HK-2 (cell line): ENCODE results near the gene CABP7.

Source experiments
- DNase-seq: peaks from one replicate; pipeline ENCODE4 v3.0.0-alpha.2; 2018; ENCODE audit not compliant: unreplicated experiment

CABP7 gene

DNA sequence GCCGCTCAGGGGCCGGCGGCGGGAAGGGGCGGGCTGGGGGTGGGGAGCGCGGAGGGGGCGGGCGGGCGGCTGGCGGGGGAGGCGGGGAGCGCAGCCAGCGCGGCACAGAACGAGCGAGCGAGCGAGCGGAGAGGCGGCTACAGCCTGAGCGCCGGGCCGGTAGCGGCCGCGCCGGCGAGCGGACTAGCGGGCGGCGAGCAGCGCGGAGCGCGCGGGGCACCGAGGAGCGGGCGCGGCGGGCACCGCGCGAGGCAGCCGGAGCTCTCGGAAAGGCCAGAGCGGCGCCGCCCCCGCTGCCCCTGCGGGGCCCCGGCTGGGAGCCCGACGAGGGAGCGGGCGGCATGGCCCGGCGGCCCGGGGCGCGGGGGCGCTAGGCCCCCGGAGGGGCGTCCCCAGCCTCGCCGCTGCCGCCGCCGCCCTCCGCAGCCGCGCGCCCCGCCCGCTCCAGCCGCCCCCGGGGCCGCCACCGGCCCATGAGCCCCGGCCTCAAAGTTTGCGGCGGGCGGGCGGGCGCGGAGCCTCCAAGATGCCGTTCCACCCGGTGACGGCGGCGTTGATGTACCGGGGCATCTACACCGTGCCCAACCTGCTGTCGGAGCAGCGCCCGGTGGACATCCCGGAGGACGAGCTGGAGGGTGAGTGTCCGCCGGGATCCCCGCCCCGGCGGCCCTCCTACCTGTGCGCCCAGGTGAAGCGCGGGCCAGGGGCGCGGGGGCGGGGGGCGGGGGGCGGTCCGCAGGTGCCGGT is at the start of gene CABP7:
Gene CABP7, plus strand, starts transcription at position 105 of the 747 bp plus-strand sequence. Its CDS starts 422 bp downstream, at position 527.
- no peak for DNase-seq

DNA sequence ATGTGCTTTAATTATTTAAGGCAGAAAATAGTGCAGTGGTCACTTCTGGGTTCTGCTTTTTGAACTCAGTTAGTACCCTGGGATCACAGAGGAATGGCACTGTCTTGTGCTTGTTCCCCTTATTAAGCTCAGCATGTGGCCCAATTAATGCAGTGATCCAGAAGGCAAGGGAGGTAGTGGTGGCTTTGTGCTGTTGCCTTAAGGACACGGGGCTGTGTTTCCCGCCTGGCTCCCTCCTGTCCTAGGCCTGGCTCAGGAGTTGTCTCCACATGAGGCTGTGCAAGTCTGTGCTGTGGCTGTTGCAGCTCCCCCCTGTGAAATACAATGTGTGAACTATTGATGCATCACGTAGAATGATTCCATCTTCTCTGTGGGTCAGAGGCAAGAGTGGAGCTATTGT is 49.2 kb upstream of the CABP7 start:
- no peak for DNase-seq

DNA sequence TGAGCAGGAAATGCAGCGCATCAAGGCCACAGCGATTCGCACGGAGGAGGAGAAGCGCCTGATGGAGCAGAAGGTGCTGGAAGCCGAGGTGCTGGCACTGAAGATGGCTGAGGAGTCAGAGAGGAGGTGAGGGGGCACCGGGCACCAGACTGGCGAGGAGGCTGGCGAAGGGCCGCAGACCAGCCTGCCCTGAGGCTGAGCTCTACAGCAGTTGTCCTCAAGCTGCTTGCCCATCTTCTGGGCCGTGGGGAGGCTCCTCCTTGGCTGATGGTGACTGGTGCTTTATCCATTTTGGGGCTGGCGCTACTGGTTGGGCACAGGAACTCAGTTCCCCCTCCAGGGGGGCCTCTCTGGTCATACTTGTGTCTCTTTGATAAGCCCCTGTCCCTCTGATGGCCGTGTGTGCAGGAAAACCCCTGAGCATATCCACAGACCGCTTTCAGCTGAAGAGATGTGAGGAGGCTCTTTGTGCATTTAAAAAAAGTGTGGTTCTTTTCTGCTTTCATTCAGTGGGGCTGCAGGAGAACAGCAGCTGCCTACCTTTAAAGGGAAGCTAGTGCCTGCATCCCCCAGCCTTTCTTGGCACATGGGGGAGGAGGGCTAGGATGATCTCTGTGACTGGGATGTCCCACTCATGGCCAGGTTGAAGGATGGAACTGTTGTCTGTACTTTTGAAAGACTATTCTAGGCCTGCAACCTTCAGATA is 46.3 kb upstream of the CABP7 start:
- DNase-seq = no peak

DNA sequence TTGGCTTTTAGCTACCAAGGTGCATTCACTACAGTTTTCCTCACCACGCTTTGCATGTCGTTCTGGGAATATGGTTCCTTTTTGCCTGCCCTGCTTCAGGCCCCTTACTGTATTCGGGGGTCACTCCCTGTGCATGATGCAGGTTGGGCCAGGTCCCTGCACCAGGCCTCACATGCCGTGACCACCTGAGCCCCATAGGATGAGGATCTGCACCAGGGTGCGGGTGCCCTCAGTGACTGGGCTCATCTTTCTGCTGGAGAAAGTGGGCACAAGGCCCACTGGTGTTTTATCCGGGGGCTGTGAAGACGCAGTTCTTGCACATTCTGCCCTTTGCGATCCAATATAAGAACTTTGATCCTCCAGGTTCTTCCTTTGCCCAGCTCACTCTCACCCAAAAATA is 45.7 kb upstream of the CABP7 start:
- DNase-seq = no peak

DNA sequence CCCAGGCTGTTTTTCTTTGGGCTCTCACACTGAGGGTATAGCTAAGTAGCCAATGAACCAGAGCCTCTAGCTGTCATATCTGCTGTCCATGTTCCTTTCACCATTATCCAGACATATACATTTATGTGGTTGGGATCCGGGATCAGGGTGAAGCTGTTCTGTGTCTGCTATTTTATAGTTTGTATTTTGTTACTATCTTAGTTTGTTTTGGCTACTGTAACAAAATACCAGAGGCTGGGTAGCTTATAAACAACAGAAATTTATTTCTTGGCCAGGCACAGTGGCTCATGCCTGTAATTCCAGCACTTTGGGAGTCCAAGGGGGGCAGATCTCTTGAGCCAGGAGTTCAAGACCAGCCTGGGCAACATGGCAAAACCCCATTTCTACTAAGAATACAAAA is 40.5 kb upstream of the CABP7 start:
- DNase-seq = no peak

DNA sequence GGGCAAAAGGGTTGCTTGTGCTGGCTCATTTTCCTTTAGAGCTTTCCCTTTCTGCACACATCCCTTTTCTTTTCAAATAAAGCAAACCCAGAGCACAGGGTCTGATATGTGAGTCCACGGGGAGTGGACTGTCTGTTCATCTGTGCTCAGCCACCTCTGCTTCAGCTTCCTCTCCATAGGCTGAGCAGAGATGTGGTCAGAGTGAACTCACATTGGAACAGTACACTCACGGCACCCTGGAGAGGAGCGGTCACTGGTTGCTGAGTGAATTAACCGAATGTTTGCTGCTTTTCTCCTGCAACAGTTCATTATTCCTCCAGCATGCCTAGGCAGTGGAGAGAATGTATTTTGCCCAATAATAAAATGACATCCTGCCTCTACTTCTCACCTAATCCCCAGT is 36.3 kb upstream of the CABP7 start:
- DNase-seq = no peak

DNA sequence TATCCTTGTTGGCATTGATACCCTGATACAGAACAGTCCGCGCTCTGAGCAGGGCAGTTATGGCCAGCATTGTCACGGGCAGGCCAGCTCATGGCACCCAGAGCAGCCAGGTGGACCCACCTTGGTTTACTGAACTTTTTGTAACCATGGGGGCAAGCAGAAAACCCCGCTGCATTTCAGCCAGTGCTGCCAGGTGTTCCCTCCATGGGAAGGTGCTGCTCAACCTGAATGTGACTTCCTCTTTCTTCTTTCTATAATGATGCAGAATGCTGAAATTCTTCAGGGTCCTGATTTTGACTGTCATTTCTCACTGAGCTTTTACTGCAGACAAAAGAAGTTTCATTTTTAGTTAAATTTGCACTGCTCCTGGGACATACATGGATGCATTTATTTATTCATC is 35.6 kb upstream of the CABP7 start:
- no peak for DNase-seq

DNA sequence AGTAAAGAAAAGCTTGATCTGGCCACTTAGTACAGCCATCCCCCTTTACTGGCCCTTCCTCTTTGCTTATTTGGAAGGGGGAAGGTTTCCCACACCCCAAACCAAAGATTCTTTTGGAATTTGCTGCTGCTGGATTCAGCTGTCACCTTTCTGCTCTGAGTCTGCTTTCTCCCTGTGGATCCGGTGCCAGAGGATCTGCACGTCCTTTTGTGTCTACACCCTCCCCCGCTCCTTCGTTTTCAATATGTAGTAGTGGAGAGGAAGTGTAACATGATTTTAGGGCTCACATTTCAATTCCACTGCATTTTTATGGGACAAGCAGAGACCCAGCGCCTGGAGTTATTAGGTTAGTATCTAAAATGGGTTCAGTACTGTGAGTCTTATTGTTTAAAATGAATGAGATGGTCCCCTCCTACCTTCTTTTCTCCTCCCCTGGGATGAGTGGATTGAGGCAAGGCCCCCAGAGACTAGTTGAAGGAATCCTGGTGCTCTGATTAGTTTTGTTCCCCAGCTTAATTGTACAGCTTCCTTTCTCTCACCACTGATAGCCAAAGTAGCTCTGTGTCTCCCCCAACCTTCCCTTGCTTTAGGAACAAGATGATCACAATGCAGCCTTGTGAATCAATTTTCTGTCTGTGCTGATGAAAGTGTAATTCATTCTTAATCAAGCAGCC is 30.5 kb upstream of the CABP7 start:
- DNase-seq = no peak

DNA sequence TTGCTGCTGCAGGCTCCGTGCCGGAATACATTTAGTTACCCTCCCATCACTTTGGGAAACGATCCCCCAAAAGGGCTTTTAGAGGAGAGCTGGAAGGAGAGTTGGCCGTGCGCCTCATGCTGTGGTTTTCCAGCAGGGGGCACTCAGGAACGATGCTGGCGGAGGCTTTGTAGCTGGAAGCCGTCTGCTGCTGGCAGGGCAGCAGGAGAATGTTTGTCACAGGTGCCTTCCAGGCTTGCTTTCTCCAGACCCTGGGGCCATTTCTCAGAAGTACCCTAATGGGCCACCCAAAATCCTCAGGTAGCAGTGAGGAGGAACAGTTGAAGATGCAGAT is 30.0 kb upstream of the CABP7 start:
- no peak for DNase-seq

DNA sequence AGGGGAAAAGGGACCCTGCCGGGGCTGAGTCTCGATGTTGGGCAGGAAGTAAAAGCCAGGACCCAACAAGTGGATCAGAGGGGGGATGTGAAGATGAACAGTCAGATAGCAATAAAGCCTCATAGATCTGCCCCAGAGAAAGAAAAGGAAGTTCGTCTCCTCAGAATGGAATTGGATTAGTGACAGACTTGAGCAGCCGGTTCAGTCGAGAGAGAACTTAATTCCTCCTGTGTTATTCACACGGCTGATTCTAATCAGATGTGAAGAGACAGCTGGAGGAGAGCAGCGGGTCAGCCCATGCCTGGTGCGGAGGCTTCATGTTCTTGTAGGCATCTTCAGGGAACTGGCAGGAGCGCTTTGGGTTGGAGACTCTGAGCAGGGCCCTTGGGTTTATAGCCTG is 29.3 kb upstream of the CABP7 start:
- DNase-seq = no peak

DNA sequence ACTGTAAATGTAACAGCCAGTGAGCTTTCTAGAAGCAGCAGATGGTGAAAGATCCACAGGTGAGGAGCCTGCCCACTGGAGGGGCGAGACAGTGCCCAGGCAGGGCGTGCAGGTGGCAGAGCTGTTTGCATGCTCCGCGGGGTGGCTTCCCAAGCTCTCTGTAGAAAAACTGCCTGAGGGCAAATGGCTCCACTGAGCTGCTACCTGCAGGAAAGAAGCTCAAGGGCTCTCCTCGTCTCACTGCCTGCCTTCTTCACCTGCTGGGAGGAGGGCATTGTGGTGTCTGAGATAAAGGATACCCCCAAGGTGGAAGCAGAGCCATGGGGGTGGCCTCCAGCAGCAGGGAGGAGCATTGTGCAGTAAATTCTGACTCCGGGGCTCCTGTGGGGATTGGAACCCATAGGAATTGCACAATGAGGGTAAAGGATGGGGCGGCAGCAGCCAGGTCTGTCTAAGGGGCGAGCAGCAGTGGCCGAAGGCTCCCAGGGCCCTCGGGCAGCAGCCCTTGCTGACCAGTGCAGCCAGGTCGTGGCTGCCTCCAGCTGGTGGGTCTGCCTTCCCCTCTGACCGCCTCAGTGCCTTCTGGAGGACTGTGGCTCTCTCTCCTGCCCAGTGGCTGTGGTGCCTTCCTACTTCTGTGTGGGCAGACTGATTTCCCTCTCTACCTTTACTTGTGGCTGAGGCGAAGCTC is 28.0 kb upstream of the CABP7 start:
- no peak for DNase-seq

DNA sequence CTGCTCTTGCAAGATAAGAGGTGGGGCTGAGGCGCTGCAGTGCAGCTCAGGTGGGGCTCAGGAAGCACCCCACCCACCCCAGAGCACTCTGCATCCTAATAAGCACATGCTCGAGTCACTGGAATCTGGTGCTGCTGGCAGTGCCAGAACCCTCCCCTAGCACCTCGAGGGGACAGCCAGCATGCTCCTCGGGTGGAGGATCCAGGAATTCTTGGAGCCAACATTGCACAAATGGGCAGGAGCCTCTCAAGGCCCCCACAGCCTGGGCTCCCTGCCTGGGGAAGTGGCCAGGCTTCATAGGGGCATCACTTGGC is 27.5 kb upstream of the CABP7 start:
- no peak for DNase-seq

DNA sequence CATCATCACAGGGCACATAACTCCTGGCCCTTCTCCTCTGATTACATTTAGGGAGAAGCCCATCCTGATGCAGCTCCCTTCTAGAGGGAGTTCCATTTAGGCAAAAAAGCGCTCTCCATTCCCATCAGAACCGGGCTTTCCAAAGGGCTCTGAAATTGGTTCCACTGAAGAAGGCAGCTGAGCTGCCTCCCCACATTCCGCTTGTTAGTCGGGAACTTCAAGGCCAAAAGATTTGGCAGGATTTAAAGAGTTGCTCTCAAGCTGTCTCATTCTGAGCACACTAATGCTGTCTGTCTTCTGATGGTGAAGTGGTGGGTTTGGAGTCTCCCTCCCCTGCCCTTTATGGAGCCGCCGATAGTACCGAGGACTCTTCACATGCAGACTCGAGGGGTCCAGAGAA is 26.6 kb upstream of the CABP7 start:
- no peak for DNase-seq

DNA sequence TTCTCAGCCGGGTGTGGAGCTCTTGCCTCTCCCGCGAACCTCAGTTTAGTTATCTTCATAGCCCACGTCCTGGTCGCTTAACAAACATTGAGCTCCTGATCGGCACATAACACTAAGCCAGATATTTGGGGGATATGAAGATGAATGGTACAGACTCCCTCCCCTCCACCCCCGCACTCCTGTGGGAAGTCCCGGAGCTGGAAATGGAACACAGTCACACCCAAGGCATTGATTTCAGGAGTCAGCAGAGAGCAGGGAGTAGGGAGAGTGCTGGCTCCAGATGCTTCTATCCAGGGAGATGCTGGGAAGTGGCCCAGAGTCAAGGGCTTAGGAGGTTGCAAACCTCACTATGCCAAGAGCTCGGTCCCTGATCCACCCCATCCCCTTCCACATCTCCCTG is 26.1 kb upstream of the CABP7 start:
- no peak for DNase-seq

DNA sequence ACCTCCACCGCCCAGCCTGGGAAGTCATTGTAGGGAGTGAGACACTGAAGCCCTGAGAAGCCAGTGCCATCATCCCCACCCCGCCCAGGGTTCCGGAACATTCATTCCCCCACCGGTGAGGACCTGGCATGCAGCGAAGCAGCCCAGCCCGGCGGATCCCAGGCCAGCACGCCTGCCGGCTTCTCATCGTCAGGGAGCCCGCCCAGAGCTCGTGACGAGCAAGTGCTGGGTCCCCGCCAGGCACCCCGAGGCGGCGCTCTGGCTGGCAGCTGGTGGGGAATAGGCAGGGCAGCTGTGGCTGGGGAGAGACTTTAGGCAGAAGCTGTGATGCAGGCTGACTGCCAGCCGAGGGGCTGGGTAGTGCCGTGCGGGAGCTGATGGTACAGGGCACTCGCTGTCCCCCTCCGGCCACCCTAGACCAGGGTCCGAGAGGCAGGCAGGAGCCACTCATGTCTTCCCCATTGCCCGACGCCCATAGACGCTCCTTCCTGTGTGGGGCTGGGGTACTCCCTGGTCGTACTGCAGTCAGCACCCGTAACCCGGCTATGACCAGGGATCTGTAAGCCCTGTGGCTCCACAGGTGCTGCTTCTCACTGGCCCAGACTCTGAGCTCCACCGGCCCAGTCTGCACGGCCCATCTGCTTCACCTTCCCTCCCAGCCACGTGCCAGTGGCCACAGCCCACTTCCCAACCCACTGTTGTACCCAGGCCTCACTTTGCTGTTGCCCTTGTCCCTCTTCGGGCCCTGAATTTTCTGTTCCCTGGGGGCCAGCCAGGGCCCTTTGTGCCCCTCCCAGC is 24.5 kb upstream of the CABP7 start:
- no peak for DNase-seq

DNA sequence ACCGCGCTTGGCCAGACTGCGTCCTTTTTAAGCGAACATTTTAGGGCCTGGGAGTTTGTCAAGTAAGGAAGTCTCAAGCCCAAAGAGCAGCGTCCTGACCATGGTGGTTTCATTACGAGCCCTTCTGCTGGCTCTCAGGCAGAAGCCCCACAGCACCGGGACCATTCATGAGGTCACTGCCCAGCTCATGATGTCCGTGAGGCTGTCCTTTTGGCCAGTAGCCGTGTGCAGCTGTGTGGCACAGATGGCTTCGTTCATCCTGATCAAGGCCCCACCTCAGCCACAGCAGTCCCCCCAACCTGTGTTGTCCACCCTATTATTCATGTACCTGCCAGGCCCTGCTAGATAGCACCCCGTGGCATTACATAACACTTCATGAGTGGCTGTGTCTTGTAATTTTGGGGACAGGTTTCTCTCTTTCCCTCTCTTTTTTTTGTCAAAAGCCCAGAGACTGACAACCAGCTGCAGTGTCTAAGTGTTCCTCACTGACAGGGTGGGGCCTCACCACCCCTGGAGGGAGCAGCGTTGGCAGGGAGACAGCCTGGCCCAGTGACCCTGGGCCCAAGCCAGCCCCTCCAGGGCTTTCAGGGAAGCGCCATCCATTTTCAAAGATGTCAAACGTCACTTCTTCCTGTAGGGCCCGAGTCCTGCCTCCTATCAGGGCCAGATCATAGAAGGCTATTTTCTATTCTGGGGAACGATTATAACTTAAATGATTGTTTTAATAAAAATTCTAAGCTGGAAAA is 21.8 kb upstream of the CABP7 start:
- DNase-seq = no peak

DNA sequence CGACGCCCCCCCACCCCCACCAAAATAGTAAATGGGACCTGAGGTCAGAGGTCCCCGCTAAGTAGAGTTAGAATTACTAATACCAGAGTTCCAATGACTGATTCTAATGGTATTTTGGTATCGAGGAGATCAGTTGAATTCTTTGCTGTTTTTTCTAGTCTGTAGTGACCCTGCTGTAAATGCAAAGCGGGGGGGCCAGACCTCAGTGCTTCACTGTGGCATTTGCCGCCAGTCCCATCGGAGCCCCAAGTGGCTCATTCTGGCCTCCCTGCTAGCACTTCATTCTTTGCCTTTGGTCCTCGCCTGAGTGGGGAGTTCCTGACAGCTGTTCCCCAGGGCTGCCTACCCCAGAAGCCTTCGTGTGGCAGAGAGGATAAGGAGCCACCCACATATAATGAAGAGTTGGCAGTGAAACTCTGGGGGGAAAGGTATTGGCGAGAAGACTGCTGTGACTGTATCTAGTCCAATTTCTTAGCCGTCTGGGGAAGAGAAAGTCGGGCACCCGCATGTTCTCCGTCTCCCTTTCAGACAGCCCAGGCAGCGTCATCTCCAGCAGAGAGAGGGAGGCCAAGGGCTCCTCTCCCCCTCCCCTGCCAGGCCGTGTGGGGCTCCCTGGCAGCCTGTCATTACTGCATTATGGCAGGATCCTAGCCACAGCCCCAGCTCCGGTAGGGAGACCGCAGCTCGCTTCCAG is 19.4 kb upstream of the CABP7 start:
- no peak for DNase-seq

DNA sequence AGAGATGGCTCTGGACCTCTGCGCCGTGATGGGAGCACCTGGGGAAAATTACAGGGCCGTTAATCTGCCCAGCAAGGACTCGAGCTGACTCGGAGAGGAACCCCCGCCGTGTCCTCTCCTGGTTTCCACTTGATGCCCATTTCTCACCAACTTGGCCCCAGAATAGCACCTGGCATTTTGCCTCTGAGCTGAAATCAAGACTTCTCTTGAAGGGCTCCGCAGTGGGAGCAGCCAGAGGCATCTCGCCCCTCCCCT is 19.0 kb upstream of the CABP7 start:
- no peak for DNase-seq

DNA sequence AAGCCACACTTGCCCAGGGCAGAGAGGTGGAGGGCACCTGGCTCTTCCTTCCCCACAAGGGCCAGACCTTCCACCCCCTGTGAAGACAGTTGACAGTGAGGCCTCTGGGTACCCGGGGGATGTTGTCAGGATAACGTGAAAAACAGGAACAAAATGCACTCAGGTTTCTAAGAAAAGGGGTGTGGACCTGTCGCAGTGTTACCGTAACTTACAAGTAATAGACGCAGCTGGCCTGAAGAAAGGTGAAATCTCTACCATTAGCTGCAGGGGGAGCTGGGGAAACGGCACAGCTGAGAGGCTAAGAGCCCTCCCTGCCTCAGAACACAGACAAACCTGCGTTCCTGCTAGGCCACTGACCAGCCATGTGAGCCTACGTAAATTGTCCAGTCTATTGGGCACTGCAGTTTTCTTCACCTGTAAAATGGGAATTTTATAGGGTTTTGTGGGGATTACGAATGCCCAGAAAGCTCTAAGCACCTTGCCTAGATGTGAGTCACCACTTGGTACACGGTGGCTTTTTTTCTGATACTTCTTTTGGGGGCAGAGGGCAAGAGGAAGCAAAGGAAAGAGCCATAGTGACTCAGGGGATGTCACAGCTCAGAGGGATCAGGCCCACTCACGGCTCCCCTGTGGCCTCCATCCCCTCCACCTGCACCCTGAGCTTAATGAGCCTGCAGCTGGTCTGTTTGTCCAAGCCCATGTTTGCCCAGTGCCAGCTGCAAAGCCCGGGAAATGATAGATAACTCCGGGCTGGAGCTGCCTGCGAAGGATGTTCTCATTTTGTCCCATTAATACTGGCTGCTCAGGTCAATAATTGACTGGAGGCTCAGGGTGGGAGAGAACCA is 18.4 kb upstream of the CABP7 start:
- DNase-seq = peak; percentile 41
